GM18861 (cell line): ENCODE results near the gene CYP2F1.
"Not testable (repeated sequence)": the region's sequence is repeated elsewhere in the genome, so short reads cannot be mapped to it uniquely, and the experiment has no call there.

Experiments used
- ATAC-seq: cut with Tn5 transposase; IDR thresholded peaks from one replicate; pipeline ENCODE4 v1.9.1; 2021; ENCODE audit not compliant: unreplicated experiment

The CYP2F1 gene

GRCh38 chr19:41114132-41114531, at the start of gene CYP2F1:
Gene CYP2F1, plus strand, starts transcription at chr19:41114432. Its CDS starts 1,757 bp downstream, at chr19:41116189.
- ATAC-seq = no peak

DNA sequence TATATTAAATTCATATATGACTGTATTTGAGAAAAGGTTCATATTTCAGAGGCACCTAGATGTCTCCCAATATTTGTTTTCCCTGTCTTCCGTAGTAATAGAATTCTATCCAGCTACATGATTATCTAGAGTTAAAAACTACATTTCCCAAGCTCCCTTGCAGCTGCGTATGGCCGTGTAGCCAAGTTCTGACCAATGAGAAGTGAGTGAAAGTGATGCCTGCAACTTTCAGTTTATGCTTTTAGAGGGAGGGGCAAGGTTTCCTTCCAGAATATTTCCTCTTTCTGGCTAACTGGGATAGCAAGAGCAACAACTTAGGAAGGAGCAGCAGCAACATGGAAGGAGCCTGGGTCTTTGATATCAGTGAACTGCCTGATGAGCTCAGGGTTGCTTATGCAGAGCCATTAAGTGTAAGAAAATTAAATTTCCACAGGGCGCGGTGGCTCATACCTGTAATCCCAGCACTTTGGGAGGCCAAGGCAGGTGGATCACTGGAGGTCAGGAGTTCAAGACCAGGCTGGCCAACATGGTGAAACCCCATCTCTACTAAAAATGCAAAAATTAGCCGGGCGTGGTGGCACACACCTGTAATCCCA, 49.2 kb upstream of the CYP2F1 start:
- ATAC-seq = no peak

- no peak for ATAC-seq
These were observed 37.9 kb upstream of the CYP2F1 start for GRCh38 chr19:41076286-41076685.

- no peak for ATAC-seq
These were observed 30.7 kb upstream of the CYP2F1 start for GRCh38 chr19:41083516-41083915.

- ATAC-seq = no peak
These were observed 28.4 kb upstream of the CYP2F1 start for GRCh38 chr19:41085748-41086415.

- ATAC-seq = no peak
These were observed 26.1 kb upstream of the CYP2F1 start, which contains the start of gene CYP2A13 for GRCh38 chr19:41088151-41088550. Gene CYP2A13, plus strand, starts transcription at chr19:41088451. Its CDS starts 21 bp downstream, at chr19:41088472.

DNA sequence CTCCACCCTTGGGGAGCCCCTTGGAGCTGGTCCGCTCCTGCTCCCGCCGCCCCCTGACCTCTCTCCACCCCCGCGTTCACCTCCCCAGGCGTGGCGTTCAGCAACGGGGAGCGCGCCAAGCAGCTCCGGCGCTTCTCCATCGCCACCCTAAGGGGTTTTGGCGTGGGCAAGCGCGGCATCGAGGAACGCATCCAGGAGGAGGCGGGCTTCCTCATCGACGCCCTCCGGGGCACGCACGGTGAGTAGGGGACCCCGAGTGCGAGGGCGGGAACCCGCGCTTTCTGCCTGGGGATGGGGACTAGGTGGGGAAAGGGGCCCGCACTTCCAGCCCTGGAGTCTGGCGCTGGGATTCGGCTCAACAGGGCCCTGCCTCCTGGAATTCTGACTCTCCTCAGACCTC, 24.3 kb upstream of the CYP2F1 start:
- ATAC-seq = no peak

DNA sequence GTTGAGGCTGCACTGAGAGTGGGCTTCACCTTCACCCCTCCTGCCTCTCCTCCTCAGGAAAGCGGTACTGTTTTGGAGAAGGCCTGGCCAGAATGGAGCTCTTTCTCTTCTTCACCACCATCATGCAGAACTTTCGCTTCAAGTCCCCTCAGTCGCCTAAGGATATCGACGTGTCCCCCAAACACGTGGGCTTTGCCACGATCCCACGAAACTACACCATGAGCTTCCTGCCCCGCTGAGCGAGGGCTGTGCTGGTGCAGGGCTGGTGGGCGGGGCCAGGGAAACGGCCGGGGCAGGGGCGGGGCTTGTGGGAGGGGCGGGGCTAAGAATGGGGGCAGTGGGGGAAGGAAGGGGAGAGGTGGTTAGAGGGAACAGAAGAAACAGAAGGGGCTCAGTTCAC, 18.5 kb upstream of the CYP2F1 start:
- no peak for ATAC-seq

DNA sequence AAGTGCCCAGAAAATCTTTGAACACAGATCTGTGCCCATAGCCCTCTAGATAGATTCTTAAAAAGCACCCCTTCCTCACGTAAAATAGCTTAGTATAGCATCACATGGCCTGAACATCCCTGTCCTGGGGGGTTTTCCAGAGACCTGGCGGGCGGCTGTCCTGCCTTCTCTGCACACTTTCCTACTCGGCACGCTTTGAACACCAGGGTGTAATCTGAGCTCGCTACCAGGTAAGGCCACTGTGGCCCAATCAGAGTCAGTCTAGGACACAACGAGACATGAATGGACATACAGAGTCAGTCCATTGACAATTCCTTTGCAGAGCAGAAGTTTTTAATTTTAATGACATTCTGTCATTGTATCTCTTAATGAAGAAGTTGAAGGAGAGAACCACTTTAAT, 17.9 kb upstream of the CYP2F1 start:
- no peak for ATAC-seq

GRCh38 chr19:41097302-41097701, 16.9 kb upstream of the CYP2F1 start:
- ATAC-seq = no peak

- no peak for ATAC-seq
These were observed 15.5 kb upstream of the CYP2F1 start for GRCh38 chr19:41098762-41099161.

DNA sequence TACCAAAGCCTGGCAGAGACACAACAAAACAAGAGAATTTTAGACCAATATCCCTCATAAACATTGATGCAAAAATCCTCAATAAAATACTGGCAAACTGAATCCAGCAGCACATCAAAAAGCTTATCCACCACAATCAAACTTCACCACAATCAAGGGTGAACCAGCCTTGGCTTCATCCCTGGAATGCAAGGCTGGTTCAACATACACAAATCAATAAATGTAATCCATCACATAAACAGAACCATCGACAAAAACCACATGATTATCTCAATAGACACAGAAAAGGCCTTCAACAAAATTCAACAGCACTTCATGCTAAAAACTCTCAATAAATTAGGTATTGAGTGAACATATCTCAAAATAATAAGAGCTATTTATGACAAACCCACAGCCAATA, 12.0 kb upstream of the CYP2F1 start:
- ATAC-seq = not testable (repeated sequence)

DNA sequence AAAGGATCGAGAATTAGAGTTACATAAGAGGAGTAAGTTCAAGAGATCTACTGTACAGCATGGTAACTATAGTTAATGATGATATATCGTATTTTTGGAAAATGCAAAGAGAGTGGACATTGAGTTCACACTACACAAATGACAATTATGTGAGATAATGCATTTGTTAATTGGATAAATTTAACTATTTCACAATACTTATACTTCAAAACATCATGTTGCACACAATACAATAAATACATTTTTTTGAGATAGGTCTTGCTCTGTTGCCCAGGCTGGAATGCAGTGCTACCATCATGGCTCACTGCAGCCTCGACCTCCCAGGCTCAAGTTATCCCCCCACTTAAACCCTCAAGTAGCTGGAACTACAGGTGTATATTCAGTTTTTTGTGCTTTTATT, 8.1 kb upstream of the CYP2F1 start:
- ATAC-seq = no peak

DNA sequence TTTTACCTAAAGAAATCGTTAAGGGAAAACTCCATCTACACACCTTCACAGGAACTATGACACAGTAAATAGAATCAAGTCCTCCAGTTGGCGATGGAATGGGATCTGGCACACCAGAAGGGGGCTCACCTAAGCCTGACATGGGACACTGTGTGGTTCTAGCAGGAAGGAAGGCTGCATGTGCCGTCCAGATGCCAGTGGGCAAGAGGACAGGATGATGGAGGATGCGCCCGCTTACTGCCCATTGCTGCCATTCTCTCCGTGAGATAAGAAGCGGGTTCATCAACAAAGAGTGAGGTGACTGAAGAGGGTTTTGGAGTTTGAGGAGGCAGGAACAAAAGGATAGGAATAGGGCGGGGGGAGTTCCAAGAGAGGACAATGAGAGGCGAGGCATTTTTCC, 2.9 kb upstream of the CYP2F1 start:
- ATAC-seq = no peak

DNA sequence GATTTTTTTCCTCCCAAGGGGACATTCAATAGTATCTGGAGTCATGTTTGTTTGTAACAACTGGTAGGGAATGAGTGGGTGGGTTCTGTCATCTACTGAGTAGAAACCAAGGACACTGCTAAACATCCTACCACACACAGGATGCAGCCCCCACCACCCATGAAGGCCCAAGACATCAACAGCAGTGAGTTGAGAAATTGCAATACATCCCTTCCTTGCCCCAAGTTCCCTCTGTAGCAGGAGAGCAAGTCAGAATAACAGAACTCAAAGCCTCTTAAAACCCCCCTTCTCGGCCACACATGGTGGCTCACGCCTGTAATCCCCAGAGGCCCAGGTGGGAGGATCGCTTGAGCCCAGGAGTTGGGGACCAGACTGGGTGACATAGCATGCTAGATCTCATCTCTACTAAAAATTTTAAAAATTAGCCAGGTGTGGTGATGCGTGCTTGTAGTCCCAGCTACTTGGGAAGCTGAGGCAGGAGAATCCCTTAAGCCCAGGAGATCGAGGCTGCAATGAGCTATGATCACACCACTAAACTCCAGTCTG, 2.4 kb upstream of the CYP2F1 start:
- no peak for ATAC-seq

GRCh38 chr19:41112728-41113290, 1.4 kb upstream of the CYP2F1 start:
- no peak for ATAC-seq

DNA sequence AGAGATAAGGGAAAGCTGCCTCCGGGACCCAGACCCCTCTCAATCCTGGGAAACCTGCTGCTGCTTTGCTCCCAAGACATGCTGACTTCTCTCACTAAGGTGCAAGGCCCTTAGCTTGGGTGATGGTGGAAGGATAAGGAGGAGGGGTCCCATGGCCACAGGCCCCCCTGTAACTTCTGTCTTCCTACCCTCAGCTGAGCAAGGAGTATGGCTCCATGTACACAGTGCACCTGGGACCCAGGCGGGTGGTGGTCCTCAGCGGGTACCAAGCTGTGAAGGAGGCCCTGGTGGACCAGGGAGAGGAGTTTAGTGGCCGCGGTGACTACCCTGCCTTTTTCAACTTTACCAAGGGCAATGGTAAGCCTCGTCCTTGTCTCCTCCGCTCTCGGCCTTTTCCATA, 2.0 kb downstream of the CYP2F1 start:
- ATAC-seq = no peak

DNA sequence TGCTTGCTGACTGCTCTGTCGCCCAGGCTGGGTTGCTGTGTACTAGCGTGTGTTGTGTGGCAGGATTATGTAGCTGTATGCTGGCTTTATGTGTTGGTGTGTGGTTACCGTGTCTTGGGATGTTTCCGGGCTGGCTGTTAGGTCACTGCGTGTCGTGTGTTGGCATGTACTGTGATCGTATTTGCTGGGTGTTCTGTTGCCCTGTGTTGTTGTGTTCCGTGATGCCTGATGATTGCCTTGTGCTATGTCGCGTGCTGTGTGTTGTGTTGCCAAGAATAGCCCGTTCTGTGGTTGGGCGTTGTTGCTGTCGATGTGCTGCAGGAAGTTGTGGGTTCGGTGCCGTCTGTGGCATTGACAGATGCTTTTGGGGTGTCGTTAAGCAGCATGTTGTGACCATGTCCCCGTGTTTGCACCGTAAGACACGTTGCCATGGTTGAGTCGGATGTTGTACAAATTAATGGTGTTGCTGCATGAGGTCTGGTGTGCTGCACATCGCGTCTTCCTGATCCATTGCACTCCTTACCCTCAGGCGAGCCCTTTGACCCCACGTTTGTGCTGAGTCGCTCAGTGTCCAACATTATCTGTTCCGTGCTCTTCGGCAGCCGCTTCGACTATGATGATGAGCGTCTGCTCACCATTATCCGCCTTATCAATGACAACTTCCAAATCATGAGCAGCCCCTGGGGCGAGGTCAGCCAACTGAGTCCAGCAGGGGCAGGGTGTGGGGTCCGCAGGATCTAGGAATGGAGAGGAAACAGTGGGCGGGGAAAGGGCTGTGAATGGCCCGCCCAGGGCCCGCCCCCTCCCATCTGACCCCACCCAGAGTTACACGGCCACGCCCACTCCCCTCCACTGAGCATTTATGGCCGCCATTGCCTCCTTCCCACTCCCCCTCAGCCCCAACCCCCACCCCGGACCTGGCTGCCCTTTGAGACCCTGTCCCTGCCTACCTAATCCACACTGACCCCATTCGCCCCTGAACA, 7.0 kb downstream of the CYP2F1 start:
- not testable (repeated sequence) for ATAC-seq

- not testable (repeated sequence) for ATAC-seq
These were observed 8.6 kb downstream of the CYP2F1 start for GRCh38 chr19:41122846-41123245.

DNA sequence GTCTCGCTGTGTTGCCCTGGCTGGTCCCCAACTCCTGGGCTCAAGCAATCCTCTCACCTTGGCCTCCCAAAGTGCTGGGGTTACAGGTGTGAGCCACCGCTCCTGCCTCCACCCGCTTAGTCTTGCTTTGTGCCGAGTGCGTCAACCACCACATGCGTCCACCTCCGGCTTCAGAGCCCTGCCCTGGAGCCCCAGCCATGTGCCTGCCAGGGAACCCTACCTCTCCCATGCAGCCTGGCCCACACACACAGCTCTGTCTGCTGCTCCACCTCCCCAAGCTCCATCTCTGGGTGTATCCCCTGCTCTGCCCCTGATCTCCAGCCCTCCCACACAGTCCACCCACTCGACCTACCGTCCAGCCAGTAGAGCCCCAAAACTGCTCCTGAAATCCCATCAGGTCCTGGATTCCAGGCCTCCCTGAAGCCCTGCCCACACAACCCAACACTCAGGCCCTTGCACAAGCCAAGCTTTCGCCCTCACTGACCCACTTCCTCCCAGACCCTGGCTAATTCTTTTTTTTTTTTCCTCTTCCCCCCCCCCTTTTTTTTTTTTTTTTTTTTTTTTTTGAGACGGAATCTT, 9.6 kb downstream of the CYP2F1 start:
- no peak for ATAC-seq

DNA sequence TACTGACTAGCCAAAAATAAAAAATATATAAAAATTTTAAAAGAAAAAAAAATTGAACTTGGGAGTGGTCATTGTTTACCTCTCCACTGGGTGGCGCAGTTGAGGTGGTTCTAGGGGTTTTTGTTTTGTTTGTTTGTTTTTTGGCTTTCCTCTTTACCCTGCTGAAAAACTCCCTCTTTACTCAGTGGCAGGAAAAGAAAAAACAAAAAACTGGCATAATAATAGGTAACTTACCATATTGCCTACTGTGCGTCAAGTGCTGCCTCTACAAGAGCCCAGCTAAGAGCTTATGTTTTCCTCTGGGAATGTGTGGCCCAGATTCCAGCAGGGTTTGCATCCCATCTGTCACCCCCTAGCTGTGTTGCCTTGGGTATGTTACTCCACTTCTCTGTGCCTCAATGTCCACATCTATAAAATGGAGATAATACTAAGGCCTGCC, 12.6 kb downstream of the CYP2F1 start:
- ATAC-seq = not testable (repeated sequence)
